Measurements from ENCODE around the gene MSI2. TPM values are rescaled to one million over a fixed set of nuclear protein-coding genes. Genes with fewer than 3 reads are reported as not detected.
A peak's percentile ranks its signal among the peaks of the same experiment; 100 is the strongest.

Gene MSI2
- total and polyA plus RNA-seq, 5 experiments from 2014 or later, result 2.5 to 136 (median 4.9) TPM

DNA sequence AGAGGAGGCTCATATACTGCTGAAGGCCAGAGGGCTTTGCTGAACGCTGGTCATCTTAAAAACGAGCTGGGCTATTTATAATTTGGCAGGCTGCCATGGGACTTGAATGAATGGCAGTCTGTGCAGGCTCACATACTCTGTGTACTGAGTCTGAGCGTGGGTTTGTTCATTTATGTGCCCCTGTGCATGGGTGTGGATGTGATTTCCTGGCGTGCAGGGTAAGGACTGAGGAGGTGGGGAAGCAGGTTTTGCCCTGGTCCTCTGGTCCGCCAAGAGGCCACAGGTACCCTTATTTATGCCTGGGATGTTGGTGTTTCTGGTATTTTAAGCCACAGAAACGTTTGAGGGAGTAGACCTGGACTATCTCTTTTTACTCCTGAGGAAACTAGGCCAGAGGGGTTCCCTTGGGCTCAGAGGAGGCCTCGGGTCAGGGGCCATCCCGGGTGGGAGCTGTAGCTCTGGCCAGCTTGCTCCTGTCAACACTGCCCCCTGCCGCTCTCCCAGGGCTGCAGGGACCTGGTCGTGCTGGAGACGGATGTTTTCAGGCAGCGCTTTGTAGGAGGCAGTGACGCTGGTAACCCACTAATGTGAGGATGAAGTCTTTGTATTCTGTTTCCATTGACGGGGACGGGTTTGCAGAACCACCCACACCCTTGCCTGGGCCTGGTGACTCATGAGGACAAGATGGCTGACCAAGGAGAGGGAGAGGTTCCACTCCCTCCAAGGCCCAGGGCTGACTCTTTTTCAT lies 184.4 kb downstream of the MSI2 start:
- peak; percentile 28 to 84 (median 64) for DNase-seq
- H3K4me3 Mint-ChIP-seq, result peak overlapping the region; percentile 6 to 86 (median 66)
- H3K27ac Mint-ChIP-seq, result peak overlapping the region; percentile 88 to 96 (median 94)
- peaks cover 0 to 12% (median 2%) of the 10 kb centered on the region in 3 donors for H3K36me3 Mint-ChIP-seq
- H3K4me1 Mint-ChIP-seq, result peaks cover 40 to 86% (median 78%) of the 10 kb centered on the region in 4 donors
- no peaks in the 10 kb centered on the region for H3K9me3 Mint-ChIP-seq
- ATAC-seq, result peak; percentile 85 to 87
- H3K27me3 Mint-ChIP-seq, result no peaks in the 10 kb centered on the region
- POLR2A ChIA-PET, result interaction anchor here (0.5 to 1.4 kb wide), 4 partner anchors 10 to 184 kb away, joined by 3 to 5 read pairs (median 4); no protein-coding TSS in a partner anchor

DNA sequence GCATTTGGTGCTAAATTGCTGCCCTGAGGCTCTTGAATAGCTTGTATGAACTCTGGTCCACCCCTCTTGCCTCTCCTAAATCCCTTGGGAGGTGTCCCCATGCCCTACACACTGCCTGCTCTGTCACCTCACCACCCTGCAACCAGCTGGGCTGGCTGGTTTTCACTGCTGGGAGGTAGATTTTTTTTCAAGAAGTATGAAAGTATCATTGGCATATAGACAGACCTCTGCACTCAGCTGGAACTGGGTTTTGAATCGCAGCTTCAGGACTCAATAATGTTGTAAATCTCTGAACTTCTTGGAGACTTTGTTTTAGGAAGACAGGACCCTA lies 184.9 kb downstream of the MSI2 start:
- Mint-ChIP-seq H3K27ac (peak overlapping the region; percentile 88 to 96 (median 94)), H3K4me1 (peaks cover 39 to 90% (median 78%) of the 10 kb centered on the region in 4 donors), H3K27me3 (no peaks in the 10 kb centered on the region), H3K4me3 (peak overlapping the region in 9 of 10 donors; percentile 39 to 86 (median 66)), H3K9me3 (no peaks in the 10 kb centered on the region), H3K36me3 (peaks cover 0 to 12% (median 2%) of the 10 kb centered on the region in 3 donors)
- ATAC-seq (peak in 1 of 2 donors; percentile 24), DNase-seq (no peak)
- POLR2A ChIA-PET, result interaction anchor here (1.1 kb wide), 1 partner anchor 14 kb away, joined by 3 read pairs; no protein-coding TSS in a partner anchor

DNA sequence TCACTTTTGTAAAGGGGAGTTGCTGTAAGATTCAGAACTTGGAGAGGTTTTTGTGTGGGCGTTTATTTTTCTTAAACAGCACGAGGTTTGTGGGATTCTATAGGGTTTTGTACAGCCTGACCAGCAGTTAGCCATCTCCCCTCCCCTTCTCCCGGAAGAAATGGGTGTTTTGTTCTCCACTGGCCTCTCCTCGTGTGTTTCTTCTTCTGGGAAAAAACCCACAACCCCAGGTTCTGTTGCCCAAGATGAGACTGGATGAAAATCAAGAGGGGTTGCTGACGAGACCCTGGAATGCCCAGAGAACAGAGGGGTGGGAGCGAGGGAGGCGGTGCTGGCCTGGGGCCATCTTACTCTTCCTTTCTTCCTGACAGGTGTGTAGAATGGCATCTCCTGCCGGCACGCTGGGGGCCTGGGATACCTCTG lies 186.1 kb downstream of the MSI2 start:
- no peaks in the 10 kb centered on the region for H3K9me3 Mint-ChIP-seq
- H3K4me1 Mint-ChIP-seq, result peaks cover 36 to 82% (median 73%) of the 10 kb centered on the region in 4 donors
- H3K36me3 Mint-ChIP-seq, result peaks cover 0 to 6% (median 0%) of the 10 kb centered on the region in 3 donors
- no peaks in the 10 kb centered on the region for H3K27me3 Mint-ChIP-seq
- ATAC-seq, result no peak
- H3K4me3 Mint-ChIP-seq, result peak overlapping the region in 9 of 10 donors; percentile 4 to 72 (median 65)
- no peak for DNase-seq
- peak overlapping the region; percentile 88 to 96 (median 94) for H3K27ac Mint-ChIP-seq
- POLR2A ChIA-PET, result no interaction called here

DNA sequence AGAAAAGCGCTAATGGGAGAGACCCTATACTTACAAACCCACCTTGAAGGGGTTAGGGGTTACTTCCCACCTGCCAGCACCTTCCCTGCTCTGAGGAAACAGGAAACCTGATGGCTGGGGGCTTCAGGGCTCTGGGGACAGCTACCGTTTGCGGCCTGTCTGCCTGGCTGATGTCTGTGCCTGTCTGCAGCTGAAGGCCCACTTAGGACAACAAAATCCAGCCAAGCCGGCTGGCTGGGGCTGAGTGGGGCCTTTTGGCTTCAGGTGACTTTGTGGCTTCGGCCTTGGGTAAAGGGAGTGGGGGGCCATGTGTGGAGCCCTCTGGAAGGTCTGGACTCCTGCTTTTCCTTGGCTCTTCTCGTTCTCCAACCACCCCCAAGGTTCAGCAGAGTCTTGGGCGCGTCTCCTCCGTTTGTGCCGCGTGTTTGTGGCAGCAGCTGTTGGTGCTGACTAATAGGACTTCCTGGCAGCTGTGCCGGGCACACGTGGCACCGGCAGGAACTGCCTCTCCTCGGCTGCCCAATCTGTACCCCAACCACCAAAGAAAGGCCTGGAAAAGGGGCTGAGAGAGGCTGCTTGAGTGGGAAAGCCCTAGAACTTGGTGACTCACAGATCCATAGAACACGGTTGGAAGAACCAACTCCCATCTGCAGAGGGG lies 186.7 kb downstream of the MSI2 start:
- POLR2A ChIA-PET, result interaction anchor here (0.5 to 1.0 kb wide), 2 partner anchors 12 to 28 kb away, joined by 3 to 6 read pairs; no protein-coding TSS in a partner anchor
- ATAC-seq (peak; percentile 20 to 37), DNase-seq (peak in 6 of 10 donors; percentile 20 to 50 (median 36))
- peaks cover 36 to 83% (median 73%) of the 10 kb centered on the region in 4 donors for H3K4me1 Mint-ChIP-seq
- H3K4me3 Mint-ChIP-seq, result peak overlapping the region in 8 of 10 donors; percentile 43 to 74 (median 66)
- H3K27me3 Mint-ChIP-seq, result no peaks in the 10 kb centered on the region
- peak overlapping the region; percentile 74 to 96 (median 90) for H3K27ac Mint-ChIP-seq
- peaks cover 0 to 4% (median 0%) of the 10 kb centered on the region in 3 donors for H3K36me3 Mint-ChIP-seq
- no peaks in the 10 kb centered on the region for H3K9me3 Mint-ChIP-seq

DNA sequence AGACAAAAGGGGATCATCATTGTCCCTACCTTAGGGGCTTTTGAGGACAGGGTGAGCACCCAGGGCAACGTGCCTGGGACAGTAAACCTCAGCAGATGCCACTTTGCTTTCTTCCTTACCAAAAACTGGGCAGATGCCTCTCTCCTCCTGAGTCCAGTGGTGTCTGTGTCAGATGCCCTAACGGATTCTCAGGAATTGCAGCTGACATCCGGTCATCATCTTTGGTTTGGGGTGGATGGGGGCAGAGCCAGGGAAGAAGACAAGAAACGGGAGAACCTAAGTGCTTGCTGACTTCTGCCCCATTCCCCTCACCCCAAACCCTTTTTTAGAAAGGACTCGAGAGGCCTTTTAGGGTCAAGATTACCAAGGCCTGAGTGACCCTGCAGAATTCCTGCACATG lies 187.5 kb downstream of the MSI2 start:
- ATAC-seq, result no peak
- Mint-ChIP-seq H3K27me3 (no peaks in the 10 kb centered on the region), H3K4me3 (no peak overlapping the region), H3K27ac (peak overlapping the region in 8 of 10 donors; percentile 37 to 96 (median 88)), H3K36me3 (peaks cover 0 to 4% (median 0%) of the 10 kb centered on the region in 3 donors), H3K9me3 (no peaks in the 10 kb centered on the region), H3K4me1 (peaks cover 36 to 83% (median 73%) of the 10 kb centered on the region in 4 donors)
- POLR2A ChIA-PET, result interaction anchor here (1.0 kb wide), 1 partner anchor 11 kb away, joined by 3 read pairs; no protein-coding TSS in a partner anchor
- DNase-seq, result no peak

DNA sequence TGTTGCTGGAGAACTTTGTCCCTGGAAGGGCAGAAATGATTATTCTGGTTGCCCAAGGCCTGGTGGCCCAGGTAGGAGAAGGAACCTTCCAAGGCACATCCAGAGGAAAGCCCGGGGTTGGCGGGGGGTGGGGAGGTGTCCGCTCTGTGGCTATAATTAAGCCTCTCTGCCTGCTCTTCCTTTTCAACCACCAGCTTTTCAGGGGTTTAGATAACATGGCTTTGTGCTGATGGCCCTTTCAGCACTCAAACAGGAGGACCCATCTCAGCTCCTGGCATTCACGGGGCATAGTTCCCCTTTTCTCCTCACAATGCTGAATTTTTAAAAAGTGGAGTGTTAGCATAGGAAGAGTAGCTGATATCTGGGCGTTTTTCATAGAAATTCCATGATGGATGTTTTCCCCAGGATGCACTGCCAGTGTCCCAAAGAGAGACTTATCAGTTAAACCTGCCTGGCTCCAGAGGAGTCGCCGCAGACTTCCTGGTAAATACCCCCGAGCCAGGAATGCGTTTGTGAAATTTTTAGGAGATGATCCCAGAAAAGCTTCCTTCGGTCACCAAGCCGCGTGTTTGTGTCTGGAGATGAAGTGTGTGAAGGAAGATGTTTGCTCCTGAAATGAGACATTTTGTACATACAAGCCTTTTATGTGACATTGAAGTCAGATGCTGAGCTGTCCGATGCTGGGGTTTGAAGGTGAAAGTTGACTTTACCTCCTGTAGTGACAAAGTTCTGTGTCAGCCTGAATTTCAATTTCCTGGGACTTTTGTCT lies 188.5 kb downstream of the MSI2 start:
- Mint-ChIP-seq H3K4me1 (peaks cover 30 to 75% (median 64%) of the 10 kb centered on the region in 4 donors), H3K9me3 (no peaks in the 10 kb centered on the region), H3K27ac (peak overlapping the region in 2 of 10 donors; percentile 51 to 68), H3K27me3 (no peaks in the 10 kb centered on the region), H3K36me3 (peaks cover 0 to 4% (median 0%) of the 10 kb centered on the region in 3 donors), H3K4me3 (no peak overlapping the region)
- DNase-seq (no peak), ATAC-seq (no peak)
- POLR2A ChIA-PET, result no interaction called here

DNA sequence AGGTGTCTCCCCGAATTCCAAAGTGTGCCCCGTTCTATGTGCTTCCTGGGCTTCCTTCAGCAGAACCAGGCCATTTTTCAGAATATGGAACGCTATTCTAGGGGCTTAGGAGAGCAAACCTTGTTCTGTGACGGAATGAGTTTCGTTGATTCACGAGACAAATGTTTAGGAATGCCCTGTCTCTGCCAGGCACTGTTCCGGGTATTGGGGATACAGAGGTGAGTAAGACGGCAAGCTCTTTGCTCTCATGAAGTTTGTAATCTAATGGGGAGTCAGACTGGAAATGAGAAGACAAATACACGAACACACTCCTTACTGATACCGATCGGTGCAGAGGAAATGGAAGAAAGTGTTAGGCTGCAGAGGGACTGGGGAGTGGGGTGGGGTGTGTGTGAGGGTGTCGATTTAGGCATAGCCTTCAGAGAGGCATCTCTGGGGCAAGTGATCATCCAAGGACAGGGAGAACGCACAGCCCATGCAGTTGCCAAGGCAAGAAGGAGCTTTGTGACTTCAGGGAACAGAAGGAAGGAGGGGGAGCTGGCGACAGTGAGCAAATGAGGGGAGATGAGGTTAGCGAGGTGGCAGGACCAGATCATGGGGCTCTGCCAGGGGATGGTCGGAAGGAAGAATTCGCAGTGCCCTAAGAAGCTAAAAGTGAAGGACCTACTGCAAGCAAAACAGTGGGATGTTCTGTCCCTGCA lies 189.6 kb downstream of the MSI2 start:
- H3K4me1 Mint-ChIP-seq, result peaks cover 21 to 67% (median 57%) of the 10 kb centered on the region in 4 donors
- peak overlapping the region in 5 of 10 donors; percentile 4 to 68 (median 33) for H3K27ac Mint-ChIP-seq
- no peaks in the 10 kb centered on the region for H3K27me3 Mint-ChIP-seq
- POLR2A ChIA-PET, result no interaction called here
- peaks cover 0 to 6% (median 0%) of the 10 kb centered on the region in 3 donors for H3K36me3 Mint-ChIP-seq
- H3K9me3 Mint-ChIP-seq, result no peaks in the 10 kb centered on the region
- DNase-seq (no peak), ATAC-seq (no peak)
- no peak overlapping the region for H3K4me3 Mint-ChIP-seq

DNA sequence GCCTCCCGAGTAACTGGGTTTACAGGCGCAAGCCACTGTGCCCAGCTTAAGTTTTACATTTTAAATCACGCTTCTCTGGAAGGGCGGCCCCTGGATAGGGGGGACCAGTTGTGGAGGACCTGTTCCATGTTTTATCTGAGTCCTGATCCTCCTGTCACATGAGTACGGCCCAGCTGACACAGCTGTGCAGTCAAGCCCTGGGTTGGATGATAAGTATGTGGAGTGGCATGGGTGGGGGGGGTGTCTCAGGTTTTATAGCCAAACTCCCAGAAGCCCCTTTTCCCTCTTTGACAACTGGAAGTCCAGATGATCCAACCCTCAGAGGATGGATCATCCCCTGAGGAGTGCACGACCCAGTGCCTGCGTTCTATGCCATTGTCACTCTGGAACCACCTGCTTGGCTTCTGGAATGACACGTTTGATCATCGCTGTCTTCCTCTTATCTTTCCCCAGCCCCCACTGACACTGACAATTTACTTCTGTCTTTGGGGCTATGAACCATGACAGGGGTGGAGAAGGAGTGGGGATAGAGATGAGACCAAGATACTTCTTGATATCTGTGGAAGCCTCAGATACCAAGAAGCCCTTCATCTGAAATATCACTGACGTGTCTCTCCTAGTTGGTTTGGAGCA lies 191.2 kb downstream of the MSI2 start:
- no peak for DNase-seq
- Mint-ChIP-seq H3K4me1 (peaks cover 18 to 66% (median 54%) of the 10 kb centered on the region in 4 donors), H3K9me3 (no peaks in the 10 kb centered on the region), H3K27me3 (no peaks in the 10 kb centered on the region), H3K4me3 (no peak overlapping the region), H3K36me3 (peaks cover 0 to 6% (median 0%) of the 10 kb centered on the region in 3 donors), H3K27ac (peak overlapping the region in 1 of 10 donors; percentile 21)
- POLR2A ChIA-PET, result no interaction called here
- no peak for ATAC-seq

DNA sequence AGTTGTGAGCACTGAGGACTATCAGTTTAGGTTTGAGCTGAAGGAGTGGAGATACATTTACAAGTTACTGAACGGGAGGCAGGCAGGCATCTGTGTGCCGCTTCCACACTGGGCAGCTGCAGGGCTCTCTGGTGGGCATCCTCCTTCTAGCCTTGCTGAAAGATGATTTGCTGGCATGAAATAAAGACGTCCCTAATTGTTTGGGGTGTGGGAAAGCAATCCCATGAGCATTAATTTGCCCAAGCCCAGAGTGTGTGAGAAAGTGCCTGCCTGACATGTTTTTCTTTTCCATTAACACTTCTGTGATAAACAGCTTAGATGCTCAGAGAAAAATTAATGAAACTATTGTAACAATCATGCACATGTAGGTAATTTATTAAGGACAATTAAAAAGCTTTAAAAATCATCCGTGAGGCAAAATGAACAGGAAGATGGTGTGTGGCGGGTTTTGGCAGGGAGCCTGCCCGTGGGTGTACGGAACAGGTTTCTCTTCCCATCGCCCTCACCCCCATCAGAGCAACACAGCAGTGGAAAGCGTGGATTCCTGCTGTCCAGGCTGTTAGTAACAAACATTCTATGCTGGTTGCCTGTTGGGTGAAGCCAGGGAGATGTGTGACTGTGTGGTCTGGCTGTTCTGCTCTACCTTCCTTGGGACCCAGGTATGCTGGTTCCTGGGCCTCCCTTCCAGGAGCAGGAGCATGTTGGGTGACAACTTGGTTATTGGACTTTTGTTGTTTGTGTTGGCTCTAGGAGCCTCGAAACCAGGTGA lies 191.9 kb downstream of the MSI2 start:
- ATAC-seq (no peak), DNase-seq (no peak)
- Mint-ChIP-seq H3K27me3 (no peaks in the 10 kb centered on the region), H3K9me3 (no peaks in the 10 kb centered on the region), H3K36me3 (peaks cover 0 to 6% (median 0%) of the 10 kb centered on the region in 3 donors), H3K4me1 (peaks cover 17 to 65% (median 53%) of the 10 kb centered on the region in 4 donors), H3K4me3 (no peak overlapping the region), H3K27ac (peak overlapping the region in 3 of 10 donors; percentile 10 to 43 (median 32))
- POLR2A ChIA-PET, result no interaction called here

DNA sequence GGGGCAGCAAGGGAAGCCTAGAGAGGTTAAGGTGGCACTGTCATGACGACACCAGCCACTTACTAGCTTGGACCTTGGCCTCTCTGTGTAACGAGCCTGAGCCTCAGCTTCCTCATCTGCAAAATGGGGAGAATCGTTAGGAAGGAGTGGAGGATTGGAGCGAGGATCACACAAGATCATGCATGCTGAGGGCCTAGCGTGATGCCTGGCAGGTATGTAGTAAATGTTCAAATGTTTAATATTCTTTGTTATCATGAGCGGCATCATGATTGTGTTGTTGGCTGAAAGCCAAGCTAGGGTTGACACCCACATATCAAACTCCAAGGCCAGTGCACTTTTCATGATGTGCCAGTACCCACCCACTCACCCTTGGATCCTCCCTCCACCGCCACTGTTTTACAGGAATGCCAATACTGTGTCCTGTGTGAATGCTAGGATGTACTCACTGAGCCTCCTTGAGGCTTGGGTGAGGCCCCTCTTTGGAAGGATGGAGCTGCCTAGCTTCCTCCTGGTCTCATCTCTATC lies 192.5 kb downstream of the MSI2 start:
- H3K27ac Mint-ChIP-seq, result peak overlapping the region in 1 of 10 donors; percentile 10
- no peaks in the 10 kb centered on the region for H3K9me3 Mint-ChIP-seq
- DNase-seq (no peak), ATAC-seq (no peak)
- H3K4me3 Mint-ChIP-seq, result peak overlapping the region in 1 of 10 donors; percentile 62
- H3K4me1 Mint-ChIP-seq, result peaks cover 16 to 65% (median 54%) of the 10 kb centered on the region in 4 donors
- H3K36me3 Mint-ChIP-seq, result peaks cover 0 to 6% (median 0%) of the 10 kb centered on the region in 3 donors
- POLR2A ChIA-PET, result no interaction called here
- H3K27me3 Mint-ChIP-seq, result no peaks in the 10 kb centered on the region
